Activated CD4-positive, CD25-positive, alpha-beta regulatory T cell treated with anti-CD3 and anti-CD28 coated beads, Interleukin-2, amount 50 U/mL, for 24 hours (primary cell): ENCODE measurements around the gene PDIA5.
A peak's percentile ranks its signal among the peaks of the same experiment; 100 is the strongest.

Source experiments
- ATAC-seq, 2 donors: fragments of 150-1000 bp; cut with Tn5 transposase; one replicate each; pipeline ENCODE4 v1.10.0; 2021; ENCODE audit warnings: mild to moderate bottlenecking in 1 of 2, moderate library complexity in 1 of 2

The PDIA5 gene

DNA sequence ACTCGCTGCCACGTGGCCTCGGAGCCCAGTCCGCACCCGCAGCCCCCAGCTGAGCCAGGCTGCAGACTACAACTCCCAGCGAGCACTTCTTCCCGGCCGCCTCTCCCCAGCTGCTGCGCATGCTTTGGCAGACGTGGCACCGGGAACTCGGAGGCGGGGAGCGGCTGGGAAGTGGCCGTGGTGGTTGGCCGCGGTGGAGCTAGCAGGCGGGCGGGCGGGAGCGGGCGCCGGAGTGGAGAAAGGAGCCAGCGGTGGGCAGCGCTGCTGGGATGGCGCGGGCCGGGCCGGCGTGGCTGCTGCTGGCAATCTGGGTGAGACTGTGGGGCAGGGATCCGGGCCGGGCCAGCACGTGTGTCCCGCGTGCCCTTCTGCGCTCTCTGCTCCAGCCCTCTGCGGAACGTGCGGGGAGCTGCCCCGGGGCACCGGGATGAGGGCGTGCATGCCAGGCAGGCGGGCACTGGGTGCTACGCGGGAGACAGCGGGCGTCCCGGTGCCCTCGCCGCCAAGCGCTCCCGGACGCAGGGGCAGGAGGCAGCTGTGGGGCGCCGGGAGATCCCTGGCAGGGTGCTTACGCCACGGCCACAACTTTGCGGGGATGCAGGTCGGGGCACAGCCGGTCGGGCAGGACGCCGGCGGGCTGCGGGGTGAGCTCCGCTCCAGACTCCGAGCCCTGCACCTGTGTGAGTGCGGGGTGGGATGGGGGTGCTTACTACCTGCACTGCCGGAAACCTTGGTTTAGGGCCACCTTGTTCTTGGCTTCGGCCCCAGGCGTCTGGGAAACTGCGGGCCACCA, at the start of gene PDIA5:
TSS of gene PDIA5 (plus strand) at position 130 of the 793 bp plus-strand sequence. CDS start at position 270, 140 bp downstream.
- peak; percentile 83 to 89 for ATAC-seq

DNA sequence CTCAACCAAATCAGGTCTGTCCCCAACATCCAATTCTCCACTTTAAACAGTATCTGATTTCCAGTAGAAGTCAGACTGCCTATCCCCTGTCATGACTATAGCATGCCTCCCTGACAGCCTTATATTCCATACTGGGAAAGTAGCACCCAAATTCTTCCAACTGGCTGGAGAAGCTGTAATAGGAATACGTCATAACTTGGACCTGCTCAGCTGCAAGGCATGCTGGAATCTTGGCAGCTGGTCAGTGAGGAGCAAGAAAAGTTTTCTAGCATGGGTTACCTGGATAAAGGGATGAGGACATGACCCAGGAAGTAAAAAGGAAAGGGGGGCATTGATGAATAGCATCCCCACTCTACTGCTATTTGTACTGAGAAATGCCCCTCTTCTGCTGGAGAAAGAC, 48.1 kb upstream of the PDIA5 start:
- ATAC-seq, result no peak

DNA sequence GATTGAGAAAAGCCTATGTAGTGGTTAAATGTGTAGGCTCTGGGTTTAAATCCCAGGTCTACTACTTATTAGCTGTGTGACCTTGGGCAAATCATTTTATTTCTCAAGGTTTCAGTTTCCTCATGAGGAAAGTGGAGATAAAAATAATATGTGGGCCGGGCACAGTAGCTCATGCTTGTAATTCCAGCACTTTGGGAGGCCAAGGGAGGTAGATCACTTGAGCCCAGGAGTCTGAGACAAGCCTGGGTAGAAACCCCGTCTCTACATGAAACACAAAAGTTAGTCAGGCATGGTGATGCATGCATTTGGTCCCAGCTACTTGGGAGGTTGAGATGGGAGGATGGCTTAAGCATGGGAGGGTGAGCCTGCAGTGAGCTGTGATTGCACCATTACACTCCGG, 47.7 kb upstream of the PDIA5 start:
- no peak for ATAC-seq

DNA sequence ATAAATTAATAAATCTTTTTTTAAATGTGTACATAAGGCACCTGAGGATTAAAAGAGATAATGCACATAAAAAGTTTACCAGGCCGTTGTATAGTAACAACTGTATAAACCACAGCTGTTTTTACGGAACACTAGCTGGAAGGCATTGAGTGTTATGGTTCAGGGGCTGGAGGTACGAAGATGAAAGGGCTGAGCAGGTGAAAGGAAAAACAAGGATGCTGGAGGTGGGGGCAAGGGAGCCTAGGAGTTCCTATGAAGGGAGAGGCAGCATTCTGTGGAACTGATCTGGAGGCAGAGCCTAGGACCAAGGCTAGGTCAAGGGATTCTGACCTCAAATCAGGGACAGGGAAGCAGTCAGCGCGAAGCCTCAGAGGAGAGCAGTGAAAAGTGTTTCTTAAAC, 47.2 kb upstream of the PDIA5 start:
- no peak for ATAC-seq

DNA sequence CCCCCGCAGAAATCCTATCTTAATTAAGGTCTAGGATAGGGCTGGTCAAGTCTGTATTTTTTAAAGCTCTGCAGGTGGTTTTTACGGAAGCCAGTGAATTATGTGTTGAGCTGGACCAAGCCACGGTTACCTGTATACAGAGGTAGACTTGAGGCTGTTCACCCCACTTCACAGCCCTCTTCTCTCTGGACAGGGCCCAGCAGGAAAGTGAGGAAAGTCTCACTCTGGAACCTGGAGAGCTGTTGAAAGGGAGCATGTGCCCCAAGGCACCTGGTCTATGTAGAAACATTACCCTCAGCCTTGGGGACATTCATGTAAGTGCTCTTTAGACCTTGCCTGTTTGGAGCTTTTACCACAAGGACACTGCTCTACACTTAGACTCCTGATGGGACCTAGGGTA, 46.1 kb upstream of the PDIA5 start:
- ATAC-seq, result no peak

DNA sequence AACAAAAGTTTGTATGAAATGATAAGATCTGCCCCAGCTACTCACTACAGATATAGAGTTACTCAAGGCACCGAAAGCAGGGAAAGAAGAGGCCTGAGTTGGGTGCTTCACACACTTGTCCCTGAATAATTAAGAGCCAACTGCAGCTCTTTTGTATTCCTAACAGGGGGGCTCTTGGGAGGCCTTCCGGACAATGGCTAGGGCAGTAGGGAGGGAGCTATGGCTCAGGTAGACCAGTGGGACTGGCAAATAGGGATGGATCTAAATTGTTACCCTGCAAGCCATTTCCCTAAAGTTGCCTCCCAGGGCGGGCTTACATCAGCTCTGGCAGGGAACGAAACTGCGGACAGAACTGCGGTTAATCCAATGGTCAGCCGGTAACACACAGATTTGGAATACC, 45.4 kb upstream of the PDIA5 start:
- no peak for ATAC-seq

DNA sequence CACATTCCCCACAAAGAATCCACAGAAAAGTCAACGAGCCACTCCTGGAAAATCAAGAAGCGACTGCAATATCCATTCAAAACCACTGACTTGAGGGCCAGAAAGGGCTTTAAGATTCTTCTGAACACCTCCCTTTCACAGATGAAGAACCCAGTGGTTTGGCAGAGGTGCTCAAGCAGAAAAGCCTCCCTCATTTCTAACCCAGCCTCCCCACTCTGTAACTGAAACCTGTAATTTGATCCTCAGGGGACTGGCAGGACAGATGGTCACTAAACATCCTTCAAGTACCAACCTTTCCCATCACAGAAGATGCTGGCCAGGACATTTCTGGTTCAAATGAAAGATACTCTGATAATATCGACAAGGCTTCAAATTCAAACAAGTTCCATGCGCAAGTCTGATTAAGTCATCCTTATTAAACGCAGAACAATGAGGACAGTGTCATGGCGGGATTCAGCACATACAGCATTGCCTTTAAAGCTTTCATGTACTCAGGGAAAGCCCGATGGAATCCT, 44.8 kb upstream of the PDIA5 start:
- no peak for ATAC-seq

DNA sequence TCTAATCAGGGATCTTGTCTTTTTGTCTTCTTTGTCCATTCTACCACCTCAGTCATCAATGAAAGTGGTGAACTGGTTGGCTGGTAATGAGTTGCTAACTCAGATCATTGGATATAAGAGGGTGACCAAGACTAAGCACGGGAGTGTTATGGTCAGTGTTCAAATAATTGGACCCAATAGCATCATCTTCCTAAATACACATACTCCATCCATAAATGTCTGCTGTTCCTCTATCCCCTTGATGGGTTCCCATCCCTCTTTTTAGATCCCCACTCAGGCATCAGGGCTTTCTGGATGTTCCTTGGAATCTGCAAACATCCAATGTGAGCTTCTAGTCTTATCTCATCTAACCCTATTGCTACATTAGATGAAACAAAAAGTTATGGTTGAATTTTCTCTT, 42.8 kb upstream of the PDIA5 start:
- ATAC-seq, result no peak

DNA sequence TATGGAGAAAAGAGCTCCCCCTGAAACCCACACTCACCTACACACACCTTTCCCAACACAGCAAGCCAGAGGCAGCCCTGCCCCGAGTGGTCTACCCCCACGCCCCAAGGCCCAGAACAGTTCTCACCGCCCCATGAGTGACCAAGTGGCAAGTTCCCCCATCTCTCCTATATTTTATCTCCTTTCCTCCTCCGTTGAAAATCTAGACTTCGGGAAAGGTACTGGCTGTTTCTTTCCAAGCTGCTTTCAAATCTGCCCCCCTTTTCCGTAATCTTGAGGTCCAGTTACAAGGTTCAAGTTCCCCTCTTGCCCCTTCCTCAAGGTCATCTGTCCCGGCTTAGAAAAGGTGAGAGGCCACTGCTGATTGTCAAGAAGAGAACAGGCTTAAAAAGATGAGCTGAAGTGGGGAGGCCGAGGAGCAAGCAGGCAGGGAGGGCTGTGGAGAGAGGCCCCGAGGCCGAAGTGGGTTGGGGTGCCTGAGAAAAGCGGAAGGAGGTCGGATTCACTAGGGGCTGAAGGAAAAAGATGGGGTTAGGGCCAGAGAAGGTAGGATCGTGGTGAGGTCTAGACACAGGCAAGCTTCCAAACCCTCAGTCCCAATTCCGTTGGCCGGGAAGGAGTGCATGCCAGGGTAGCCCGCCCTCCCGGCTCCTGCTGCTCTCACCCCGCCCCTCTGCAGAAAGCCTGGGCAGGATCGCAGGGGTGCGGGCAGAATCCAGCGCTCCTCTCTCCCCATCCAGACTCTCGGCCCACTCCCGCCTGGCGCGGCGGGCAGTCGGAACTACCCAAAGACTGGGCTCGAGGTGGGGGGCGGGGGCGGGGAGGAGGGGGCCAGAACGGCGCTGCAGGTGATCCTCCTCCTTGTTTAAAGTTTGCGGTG, 40.9 kb upstream of the PDIA5 start:
- ATAC-seq, result no peak

DNA sequence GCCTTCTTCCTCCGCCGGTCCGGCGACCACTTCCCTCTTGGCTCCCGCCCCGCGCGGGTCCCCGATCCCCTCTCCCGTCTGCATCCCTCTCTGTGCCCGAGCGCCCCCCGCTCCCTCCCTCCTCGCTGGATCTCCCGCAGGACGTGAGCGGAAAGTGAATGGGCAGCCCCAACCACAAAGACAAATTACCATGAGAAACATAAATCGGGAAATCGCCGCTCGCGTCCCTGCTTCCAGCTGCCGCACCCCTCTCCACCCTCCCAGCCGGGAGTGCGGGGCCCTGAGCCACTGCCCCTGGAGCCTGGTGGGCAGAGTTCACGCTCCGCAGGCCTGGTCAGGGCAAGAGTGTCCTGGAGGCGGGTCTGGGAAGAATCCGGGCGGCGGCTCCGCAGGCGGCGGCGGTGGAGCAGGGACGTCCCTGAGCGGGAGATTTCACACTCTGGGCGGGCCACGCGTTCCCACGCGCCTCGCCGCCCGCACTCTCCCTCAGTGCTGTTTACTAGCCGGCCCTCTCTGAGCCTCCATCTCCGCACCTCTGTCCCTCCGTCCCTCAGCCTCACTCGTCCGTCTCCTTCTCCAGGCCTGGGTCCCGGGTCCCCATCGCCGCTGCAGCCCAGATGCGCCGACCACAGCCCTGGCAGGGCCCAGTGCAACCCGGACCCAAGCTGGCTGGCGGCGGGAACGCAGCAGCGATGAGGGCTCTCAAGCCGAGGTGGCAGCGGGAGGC, 40.1 kb upstream of the PDIA5 start:
- ATAC-seq, result peak in 1 of 2 donors; percentile 7

DNA sequence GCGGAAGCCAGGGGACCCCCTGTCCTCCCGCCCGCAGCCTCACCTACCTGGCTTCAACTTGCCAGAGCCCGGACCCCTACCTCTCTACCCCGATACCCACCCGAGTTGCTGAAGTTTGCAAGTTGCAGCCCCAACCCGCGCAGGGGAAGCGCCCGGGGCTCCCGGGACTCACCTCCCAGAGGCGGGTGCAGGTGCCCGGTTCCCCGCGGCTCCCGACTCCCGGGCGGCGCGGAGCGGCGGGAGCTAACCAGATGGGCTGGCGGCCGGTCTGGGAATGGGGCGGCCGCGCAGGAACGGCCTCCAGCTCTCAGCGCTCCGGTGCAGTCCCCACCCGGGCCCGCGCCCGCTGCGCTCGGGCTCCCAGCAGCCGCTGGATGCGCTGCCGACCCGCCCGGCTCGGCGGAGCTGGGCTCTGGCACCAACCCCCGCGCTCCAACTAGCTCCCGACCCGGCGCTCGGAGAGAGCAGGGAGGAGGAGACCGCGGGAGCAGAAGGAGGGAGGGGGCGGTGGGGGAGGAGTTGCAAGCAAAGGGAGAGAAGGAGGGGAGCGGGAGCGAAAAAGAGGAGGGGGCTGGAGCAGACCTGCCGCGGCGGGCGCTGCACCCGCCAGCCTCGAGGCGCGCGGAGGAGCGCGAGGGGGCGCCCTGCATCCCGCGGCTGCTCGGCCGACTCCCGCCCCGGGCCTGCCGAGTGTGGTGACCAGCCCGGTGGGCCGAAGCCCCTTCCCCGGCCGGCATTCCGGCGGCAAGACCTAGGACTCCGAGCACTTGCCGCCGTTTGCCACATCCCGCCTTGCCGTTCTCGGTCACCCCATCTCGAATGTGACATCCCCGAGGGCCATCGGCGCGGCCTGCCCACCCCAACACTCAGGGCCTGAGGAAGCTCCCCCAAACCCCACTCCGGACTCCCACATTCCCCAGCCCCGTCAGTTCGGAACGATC, 39.3 kb upstream of the PDIA5 start, which contains the start of gene SEMA5B:
TSS of gene SEMA5B (minus strand) at position 472 of the 941 bp plus-strand sequence. CDS start 66,500 bp downstream, outside the sequence.
- ATAC-seq, result peak; percentile 17 to 32

DNA sequence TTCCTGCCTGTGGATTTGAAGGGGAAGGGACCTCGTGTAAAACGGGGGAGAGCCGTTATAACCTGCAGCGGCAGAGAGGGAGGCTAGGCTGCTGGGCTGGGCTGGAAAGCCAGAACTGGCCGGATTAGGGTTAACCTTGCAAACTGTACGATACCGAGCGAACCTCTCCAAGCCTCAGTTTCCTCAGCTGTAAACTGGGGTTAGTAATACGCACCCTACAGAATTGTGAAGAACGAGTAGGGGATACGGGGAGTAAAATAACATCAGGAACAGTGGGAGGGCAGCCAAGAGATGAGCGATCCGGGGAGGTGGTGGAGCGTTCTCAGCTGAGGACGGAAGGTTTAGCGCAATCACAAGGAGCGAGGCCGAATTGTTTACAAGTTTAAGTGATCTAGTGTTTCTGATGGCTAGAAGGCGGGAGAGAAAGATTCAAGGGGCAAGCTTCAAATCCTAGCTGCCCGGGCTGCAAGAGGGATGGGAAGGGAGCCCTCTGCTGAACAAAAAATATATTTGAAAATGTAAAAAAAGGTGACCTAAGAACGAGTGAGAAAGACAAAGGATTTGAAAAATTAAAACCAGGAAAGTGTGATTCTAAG, 38.5 kb upstream of the PDIA5 start:
- ATAC-seq, result peak in 1 of 2 donors; percentile 29

DNA sequence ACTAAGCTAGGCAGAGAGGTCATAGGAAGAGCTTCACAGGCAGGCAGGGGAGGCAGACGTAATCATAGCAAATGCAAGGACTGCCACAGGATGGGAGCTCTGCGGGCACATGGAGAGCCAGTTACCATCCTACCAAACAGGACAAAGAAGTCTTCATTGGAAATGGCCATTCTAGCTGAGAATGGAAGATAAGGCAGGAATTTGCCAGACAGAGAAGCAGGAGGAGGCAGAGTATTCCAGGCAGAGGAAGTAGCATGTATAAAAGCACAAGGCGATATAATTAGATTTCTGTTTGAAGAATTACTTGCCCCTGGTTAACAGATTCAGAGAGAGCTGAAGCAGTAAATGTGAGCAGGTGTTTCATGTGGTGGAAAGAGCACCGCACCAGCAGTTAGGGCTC, 35.8 kb upstream of the PDIA5 start:
- ATAC-seq, result no peak

DNA sequence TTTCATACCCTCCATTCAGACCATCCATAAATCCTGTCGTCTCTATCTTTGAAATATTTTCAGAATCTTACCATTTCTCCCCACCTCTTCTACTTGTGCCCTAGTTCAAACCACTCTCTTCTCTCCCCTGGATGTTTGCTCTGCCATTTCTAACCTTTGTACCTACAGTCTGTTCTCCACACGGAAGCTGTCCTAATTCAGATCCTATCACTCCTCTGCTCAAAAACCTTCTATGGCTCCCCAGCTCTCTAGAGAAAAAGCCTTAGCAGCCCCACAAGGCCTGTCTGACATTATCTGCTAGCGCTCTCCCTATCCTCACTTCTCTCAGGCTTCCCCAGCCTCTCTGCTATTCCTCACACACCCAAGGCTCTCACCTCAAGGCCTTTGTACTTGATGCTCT, 34.8 kb upstream of the PDIA5 start:
- no peak for ATAC-seq

DNA sequence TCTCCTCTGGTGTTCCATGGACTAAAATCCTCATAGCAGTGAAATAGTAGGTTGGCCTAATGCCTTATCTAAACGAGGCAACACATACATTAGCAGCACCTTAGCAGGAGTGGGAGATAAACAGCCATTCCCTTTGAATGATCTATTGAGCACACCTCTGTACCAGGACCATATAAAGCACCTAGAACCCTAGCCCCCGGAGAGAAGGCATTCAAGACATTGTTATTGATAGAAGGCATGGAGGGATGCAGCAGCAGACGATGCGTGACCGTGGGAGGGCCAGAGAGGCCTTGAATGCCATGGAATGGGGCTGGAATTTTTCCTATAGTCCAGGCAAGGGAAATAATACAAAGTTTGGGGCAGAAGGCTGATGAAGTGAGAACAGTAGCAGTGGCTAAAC, 32.7 kb upstream of the PDIA5 start:
- ATAC-seq, result no peak

DNA sequence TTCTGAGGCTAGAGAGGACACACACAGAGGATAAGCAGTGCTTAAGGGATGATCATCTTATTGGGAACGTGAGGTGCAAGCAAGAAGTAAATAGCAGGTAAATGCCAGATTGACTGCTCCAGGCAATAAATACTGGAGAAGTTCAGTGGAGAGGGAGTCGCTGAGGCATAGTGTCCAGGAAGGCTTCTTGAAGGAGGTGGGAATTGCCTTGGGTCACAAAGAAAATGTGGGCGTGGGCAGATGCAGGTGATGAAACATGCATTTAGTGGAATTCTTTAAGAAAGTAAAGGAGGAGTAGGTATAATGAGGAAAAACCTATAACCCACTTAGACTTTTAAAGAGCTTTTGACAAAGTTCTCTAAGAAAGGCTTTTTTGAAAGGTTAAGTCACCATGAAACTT, 31.8 kb upstream of the PDIA5 start:
- no peak for ATAC-seq

DNA sequence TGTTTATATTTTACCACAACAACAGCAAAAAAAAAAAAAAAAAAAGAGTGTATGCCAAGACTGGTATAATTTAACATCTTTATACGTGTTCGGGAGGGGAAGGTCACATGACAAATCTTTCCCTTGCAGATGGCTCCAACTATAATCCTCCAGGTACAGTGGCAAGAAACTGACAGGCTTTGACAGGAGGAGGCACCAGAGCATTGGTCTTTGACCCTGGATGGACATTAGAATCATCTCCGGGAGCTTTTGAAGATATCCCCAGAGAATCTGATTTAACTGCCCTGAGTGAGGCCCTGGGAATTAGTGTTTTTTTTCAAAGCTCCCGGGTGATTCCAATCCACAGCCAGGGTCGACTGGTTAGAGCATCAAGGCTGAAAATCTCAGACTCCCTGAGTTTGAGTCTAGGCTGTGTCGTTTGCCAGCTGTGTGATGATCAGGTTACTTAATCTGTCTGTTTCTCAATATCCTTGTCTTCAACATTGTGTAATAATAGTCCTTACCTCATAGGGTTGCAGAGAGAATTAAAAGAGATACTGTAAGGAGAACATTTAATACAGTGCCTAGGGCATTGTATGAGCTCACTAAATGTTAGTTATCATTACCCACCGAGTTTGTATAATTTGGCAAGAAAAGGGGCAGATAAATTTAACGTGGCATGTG, 30.3 kb upstream of the PDIA5 start:
- ATAC-seq, result no peak

DNA sequence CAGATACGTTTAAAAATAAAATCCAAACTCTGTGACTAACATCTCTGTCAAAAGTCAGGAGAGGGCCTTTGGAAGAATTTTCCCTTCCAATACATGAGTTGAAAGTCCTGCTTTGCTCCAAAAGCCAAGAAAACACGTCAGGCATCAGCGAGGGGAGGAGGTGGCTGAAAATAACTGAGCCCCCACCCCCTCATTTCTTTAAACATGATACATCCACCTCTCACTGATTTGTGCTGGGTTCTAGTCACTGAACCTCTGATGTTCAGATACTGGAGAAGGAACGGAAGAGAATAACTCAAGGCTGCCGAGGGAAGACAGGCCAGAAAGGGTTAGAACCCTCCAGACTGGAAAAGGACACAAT, 29.8 kb upstream of the PDIA5 start:
- no peak for ATAC-seq

DNA sequence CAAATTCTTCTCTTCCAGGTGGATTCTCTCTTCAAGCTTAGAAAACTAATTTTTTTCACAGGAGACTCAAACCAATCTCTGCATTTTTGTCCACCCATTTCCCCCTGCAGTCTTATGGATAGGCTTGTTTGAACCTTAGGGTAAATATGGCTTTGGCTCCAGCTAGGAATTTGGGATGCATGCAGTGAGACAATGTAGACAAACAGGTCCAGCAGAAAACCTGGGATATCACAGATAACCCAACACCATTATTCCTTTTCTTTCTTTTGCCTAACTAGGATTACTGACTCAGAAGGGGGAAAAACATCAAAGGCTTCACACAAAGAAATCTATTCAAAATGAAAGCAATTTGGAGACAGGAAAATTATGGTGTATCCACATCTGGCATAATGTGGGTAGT, 28.1 kb upstream of the PDIA5 start:
- ATAC-seq, result no peak

DNA sequence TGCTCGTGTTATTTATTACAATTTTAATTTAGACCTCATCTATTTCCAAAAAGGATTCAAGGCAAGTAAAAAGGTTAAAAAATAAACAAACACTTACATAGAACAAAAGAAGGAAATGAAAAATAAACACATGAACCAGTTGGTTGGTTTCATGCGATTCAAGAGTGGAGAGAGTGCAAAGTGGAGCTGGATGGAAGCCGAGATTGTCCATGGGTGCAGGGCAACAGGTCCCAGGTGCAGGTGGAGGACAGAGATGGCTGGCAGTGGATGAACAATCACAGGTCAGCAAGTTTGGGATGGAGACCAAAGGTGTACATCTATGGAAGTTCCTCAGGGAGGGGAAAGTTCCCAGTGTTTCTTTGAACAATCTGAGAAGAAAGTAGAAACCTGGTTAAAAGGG, 27.6 kb upstream of the PDIA5 start:
- ATAC-seq, result no peak

DNA sequence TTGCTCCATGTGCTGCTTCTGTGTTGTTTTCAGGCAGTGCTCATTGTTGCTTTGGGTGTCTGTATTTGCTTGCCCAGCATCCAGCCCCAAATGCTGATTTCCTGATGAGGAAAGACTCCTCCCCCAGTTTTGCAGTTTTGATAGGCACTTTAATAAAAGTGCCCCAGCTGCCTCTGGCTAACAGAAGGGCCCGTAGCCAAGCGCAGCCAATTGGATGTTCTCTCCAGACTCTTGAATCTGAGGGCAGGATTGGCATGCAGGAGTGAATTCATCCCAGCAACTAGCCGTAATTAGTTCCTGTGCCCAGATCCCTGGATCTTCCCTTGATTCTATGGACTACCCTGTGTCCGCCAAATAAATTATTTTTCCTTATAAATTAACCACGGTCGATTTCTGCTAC, 24.4 kb upstream of the PDIA5 start:
- ATAC-seq, result no peak
